ENCODE data around the gene DLGAP4.

DNA sequence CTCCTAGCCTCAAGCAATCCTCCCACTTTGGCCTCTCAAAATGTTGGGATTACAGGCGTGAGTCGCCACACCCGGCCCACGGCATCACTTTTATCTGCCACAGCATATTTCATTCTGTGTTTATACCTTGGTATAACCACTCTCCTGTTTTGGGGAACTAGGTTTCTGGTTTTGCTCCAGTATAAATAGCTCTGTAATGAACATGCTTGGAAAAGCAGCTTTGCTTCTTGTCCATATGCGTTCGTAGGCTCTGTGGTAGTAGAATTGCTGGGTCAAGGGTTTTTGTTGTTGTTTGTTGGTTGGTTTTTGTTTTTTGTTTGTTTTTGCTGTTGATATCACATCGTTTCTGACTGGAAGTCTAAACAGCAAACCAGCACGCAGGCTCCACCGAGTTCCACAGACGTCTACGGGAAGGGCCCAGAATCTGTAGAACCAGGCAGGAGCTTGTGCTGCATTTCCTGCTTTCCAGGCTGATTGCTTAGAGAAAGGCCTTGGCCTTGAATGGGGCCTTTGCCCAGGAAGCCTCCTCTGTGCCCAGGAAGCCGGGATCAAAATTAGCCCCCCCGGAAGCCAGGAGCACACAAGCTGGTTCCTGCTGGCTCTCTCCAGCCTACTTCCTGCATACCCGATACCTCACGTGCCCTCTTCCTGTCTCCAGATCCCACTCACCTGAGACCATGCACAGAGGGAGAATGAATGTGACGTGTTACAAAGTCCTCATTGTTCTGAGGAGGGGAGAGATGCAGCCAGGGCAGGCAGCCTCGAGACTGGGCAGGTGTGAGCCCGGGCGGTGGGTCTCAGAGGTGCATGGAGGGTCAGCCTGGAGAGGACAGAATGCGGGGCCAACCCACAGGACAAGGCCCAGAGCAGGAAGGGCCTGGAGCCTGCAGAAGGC lies 35.1 kb upstream of the DLGAP4 start:
- no peak for TF ChIP-seq CTCF (optimal IDR thresholded peaks at IDR 0.05 in 1 of 3, IDR thresholded peaks at IDR 0.05 in 1 of 3, conservative IDR thresholded peaks at IDR 0.05 in 1 of 3; ENCODE audit: extremely low read depth in 1 of 3, insufficient read depth in 2 of 3, low read length in 3 of 3)
- no peak for TF ChIP-seq EZH2 (IDR thresholded peaks at IDR 0.05; ENCODE audit: low read length)
